Retina (tissue), 1 donor: ENCODE measurements around the gene MYLK.
"Not testable (repeated sequence)": the region's sequence is repeated elsewhere in the genome, so short reads cannot be mapped to it uniquely, and the experiment has no call there.

ENCODE experiments used
- DNase-seq: peaks from one replicate; pipeline ENCODE4 v3.0.0-alpha.2; 2016

MYLK gene, protein sequence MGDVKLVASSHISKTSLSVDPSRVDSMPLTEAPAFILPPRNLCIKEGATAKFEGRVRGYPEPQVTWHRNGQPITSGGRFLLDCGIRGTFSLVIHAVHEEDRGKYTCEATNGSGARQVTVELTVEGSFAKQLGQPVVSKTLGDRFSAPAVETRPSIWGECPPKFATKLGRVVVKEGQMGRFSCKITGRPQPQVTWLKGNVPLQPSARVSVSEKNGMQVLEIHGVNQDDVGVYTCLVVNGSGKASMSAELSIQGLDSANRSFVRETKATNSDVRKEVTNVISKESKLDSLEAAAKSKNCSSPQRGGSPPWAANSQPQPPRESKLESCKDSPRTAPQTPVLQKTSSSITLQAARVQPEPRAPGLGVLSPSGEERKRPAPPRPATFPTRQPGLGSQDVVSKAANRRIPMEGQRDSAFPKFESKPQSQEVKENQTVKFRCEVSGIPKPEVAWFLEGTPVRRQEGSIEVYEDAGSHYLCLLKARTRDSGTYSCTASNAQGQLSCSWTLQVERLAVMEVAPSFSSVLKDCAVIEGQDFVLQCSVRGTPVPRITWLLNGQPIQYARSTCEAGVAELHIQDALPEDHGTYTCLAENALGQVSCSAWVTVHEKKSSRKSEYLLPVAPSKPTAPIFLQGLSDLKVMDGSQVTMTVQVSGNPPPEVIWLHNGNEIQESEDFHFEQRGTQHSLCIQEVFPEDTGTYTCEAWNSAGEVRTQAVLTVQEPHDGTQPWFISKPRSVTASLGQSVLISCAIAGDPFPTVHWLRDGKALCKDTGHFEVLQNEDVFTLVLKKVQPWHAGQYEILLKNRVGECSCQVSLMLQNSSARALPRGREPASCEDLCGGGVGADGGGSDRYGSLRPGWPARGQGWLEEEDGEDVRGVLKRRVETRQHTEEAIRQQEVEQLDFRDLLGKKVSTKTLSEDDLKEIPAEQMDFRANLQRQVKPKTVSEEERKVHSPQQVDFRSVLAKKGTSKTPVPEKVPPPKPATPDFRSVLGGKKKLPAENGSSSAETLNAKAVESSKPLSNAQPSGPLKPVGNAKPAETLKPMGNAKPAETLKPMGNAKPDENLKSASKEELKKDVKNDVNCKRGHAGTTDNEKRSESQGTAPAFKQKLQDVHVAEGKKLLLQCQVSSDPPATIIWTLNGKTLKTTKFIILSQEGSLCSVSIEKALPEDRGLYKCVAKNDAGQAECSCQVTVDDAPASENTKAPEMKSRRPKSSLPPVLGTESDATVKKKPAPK (N-terminal part only)

GRCh38 chr3:123884203-123884831 lies at the start of gene MYLK:
Gene MYLK, minus strand, starts transcription at chr3:123884332. Its CDS starts 90,491 bp downstream, at chr3:123793841.
- DNase-seq, result peak; percentile 89

DNA sequence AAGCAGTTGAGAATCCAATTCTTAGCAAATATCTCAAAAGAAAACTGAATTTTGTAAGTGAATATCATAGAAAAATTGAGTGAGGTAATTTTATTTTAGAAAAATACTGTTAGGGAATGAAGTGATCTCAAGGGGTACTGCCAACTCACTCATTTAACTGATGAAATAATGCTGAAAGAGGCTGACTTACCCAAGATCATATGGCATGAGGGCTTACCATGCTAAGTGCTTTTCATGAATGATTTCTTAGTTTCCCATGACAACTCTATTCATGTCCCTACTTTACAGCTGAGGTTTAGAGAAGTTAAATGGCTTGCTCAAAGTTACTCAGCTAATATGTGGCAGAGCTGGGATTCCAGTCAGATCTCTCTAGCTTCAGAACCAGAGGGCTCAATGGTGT lies 46.3 kb upstream of the MYLK start:
- DNase-seq, result no peak

GRCh38 chr3:123929325-123929724 lies 45.2 kb upstream of the MYLK start:
- DNase-seq, result no peak

- DNase-seq, result no peak
Measured at GRCh38 chr3:123926396-123926795, 42.3 kb upstream of the MYLK start.

DNA sequence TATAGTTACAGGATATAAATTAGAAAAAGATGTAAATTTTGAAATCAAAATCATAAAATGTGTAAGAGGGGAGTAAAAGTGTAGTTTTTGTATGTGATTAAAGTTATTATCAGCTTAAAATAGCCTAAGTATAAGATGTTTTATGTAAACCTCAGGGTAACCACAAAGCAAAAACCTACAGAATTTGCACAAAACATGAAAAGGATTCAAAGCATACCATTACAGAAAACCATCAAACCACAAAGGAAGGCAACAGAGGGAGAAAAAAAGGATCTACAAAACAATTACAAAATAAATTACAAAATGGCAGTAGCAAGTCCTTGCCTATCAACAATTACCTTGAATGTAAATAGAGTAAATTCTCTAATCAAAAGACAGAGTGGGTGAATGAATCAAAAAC lies 36.7 kb upstream of the MYLK start:
- no peak for DNase-seq

- no peak for DNase-seq
Measured at GRCh38 chr3:123920383-123920782, 36.3 kb upstream of the MYLK start.

DNA sequence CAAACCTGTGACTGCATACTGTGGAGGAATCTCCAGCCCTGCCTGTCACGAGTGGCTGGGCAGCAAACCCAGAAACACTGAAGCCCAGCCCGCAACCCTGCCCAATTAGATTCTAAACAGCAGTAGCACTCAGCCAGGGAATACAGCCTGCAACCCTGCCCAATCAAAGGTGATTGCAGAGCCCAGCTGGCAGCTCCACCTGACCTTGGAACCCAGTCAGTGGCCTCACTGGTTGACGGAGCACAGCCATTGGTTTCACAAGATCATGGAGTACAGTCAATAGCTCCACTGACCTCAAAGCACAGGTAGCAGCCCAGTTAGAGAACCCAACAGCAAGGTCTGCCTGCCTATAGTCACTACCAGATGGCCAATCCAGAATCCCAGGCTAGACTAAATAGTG lies 35.2 kb upstream of the MYLK start:
- no peak for DNase-seq

GRCh38 chr3:123914829-123915228 lies 30.7 kb upstream of the MYLK start:
- DNase-seq, result no peak

DNA sequence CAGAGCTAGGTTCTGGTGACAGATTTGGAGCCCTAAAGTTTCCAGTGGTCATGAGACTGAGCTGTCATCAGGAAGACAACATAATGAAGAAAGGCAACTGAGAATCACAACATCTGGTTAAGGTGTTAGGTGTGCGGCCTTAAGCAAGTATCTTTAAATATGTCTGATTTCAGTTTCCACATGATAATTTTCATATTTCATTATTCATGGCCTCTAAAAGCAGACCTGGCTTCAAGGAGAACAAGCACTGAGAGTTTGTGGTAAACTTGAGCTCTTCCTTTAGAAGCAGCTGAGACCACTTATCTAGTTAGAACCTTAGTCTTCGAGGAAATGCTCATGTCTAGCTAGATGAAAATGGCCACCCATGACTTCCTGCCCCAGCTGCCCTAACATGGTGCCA lies 25.7 kb upstream of the MYLK start:
- no peak for DNase-seq

GRCh38 chr3:123907720-123908119 lies 23.6 kb upstream of the MYLK start:
- DNase-seq, result no peak

DNA sequence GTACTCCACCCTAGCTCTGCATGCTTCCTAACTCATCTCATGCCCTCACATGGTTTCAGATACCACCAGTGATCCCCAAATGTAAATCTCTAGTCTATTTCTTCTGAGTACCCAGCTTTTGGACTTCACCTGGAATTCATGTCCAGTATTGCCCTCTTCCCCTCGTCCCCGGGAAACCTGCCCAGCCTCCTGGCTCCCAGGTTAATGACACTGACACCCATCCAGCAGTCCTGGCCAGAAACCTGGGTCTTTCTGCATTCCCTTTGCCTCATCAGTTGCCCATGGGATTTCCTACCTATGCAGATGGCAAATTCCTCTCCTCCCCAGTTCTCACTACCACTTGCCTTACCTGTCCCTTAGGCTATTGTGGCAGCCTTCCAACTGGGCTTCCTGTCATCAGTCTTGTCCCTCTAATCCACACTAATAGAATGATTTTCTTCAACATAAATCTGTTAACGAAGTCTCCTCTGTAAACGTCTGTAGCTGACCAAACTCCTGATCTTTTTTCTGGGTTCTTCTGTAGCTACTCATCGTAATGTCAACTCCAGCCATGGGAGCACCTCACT lies 15.3 kb upstream of the MYLK start:
- DNase-seq, result no peak

DNA sequence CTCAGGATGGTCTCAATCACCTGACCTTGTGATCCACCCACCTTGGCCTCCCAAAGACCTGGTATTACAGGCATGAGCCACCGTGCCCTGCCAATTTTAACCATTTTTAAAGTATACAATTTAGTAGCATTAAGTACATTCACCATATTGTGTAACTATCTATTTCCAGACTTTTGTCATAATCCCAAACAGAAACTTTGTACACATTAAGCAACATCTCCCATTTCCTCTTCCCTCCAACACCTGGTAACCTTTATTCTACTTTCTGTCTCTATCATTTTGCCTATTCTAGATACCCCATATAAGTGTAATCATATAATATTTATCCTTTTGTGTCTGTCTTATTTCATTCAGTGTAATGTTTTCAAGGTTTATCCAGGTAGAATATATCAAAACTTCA lies 8.9 kb upstream of the MYLK start:
- no peak for DNase-seq

- DNase-seq, result no peak
Measured at GRCh38 chr3:123892195-123892594, 8.1 kb upstream of the MYLK start.

- not testable (repeated sequence) for DNase-seq
Measured at GRCh38 chr3:123890991-123891390, 6.9 kb upstream of the MYLK start.

DNA sequence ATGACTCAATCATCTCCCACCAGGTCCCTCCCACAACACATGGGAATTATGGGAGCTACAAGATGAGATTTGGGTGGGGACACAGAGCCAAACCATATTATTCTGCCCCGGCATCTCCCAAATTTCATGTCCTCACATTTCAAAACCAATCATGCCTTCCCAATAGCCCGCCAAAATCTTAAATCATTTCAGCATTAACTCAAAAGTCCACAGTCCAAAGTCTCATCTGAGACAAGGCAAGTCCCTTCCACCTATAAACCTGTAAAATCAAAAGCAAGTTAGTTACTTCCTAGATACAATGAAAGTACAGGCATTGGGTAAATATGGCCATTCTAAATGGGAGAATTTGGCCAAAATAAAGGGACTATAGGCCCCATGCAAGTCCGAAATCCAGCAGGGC lies 6.0 kb upstream of the MYLK start:
- DNase-seq, result not testable (repeated sequence)

- no peak for DNase-seq
Measured at GRCh38 chr3:123884993-123885392, 861 bp upstream of the MYLK start.

DNA sequence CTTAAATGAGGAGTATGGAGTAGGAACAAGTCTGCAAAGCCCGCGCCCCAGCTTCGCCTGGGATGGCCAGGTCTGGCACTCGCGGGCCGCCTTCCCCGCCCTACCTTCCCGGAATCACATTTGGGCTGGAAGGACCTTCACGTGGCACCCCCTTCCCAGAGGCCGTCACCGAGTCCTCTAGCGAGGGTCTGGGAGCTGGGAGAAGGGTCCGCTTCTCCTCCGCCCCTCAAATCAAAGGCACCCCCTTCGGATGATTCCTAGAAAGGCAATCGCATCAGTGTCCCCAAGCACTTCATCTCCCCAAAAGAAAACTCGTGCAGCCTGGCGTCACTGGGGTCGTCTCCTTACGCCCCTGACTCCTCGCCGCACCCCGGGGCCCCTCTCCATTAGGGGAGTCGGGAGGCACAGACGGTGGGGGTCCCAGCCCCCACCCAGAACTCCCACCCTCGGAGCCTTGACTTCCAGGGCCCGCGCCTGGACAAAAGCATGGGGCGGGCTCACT lies 380 bp downstream of the MYLK start:
- peak; percentile 67 for DNase-seq

DNA sequence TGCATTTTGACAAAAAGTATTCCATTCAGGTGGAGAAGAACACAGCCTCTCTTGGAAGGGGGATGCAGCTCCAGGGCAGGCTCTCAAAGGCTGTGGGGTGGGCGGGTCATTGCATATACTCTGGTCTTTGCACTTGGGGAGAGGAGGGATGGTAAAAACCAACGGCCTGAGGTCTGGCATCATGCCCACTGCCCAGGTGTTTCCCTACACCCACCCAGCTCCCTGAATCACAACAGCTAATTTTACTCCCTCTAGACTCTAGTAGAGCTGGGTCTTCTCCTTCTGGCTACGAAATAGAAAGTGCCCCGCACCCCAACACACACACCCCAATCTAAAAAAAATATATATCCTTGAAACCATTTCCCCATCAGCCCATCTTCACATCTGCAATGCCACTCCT lies 1.0 kb downstream of the MYLK start:
- no peak for DNase-seq

DNA sequence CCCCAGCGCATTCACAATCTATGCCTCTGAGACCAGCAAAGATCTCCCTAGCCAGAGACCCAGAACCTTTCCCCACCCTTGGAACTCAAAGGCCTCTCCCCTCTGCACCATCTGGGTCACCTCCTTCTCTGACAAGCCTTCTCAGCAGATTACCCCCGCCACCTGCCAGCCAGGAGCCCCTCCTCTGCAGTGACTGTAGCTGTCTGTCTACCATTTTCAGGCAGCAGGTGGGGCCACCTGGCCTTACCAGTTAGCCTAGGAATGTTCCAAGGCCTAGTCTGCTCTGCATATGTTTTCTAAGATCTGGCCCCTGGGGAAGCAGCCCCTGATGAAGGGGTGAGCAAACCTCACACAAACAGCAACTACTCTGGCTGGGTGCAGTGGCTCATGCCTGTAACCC lies 2.4 kb downstream of the MYLK start:
- no peak for DNase-seq

DNA sequence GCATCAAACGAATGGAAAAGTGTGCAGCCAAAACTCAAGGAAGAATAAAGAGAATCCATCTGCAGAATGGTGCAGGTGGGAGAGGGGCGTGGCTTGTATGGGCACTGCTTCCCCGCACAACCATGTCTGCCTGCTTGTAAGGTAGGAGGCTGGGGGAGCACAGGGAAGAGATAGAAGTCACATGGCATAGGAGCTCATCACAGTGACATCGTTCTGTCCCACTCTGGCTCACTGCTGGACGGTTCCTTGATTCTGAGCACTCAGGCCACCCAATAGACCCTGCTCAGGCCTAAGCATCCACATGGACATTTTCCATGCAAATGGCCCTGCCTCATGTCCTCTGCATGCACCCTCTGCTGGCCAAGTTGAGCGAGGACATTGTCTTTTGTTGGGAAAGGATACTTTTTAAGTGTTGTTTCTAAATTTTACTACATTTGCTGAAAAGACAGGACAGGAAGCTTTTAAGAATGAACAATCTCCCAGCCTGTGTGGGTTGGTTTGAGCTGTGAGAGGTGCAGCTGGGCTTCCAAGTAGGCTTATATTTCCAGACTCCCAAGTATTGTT lies 3.1 kb downstream of the MYLK start:
- DNase-seq, result peak; percentile 24

DNA sequence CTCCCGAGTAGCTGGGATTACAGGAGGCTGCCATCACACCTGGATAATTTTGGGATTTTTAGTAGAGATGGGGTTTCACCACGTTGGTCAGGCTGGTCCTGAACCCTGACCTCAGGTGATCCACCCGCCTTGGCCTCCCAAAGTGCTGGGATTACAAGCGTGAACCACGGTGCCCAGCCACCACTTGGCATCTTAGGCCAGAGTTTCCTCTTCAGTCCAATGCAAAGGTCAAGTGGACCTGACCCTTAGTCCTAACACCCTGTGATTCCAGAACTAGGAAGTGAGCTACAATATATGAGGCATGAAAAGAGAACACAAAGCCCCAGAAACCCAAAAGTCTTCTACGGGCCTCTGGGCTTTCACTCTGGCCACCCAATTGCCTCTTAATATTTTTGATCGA lies 5.3 kb downstream of the MYLK start:
- no peak for DNase-seq

DNA sequence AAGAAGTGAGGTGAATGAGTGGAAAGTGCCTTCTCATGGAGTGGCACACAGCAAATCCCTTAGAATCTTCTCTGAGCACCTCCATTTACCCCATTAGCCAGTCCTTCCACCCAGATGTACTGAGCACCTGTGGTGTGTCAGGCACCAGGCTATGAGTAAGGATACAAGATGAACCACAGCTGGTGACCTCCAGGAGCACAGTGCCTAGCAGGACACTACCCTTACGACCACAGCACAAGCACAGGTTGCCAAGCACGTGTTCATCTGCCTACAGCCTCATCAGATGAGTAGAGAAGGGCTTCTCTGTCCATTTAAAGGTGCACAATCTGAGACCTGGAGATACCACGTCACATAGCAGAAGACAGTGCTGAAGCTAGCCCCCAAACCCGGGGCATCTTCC lies 6.2 kb downstream of the MYLK start:
- DNase-seq, result no peak
